NCI-H1694 (cell line): ENCODE data around the gene ANKRD29.

Source experiments
- DNase-seq: peaks from one replicate; lab custom pipeline; 2025; lab: John Stamatoyannopoulos, UW

ANKRD29 gene, protein sequence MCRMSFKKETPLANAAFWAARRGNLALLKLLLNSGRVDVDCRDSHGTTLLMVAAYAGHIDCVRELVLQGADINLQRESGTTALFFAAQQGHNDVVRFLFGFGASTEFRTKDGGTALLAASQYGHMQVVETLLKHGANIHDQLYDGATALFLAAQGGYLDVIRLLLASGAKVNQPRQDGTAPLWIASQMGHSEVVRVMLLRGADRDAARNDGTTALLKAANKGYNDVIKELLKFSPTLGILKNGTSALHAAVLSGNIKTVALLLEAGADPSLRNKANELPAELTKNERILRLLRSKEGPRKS

DNA sequence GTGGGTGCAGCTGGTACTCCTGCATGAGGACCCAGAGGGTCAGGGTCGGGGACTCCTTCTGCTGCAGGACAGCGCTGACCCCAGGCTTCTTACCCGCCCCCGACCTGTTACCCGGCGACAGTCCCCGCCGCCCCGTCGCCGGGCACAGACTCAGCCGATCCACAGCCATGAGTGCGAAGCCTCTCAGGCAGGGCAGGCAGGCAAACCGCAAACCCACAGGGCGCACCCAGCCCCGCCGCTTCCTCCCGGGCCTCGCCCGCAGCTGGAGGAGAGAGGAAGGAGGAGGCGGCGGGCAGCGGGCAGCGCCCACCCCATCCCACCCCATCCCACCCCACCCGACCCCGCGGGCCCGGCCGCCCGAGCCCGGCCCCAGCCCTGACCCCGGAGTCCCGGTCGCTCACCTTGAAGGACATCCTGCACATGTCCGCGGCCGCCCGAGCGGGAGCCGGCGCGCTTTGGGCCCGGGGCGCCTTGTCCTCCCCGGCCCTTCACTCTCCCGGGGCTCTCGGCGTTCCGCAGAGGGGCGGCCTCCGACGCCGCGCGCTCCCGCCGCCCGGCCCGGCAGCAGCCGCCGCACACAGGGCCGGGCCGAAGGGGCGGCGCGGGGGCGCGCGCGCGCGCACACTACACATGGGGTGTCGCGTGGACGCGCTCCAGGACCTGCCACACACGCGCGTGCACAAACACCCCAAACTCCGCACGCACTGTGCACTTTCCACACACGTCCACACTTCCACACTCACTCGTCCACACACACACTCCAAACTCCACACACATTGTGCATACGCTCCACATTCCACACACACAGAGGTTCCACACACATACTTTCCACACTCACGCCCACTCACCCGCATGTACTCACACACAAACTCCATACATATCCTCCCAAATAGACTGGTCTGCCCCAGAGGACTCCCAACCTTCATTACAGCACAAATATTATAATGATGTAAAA is at the start of gene ANKRD29:
Gene ANKRD29 (minus strand): TSS at position 603 of the 955 bp plus-strand sequence. CDS start 181 bp downstream, at position 422.
- DNase-seq, result no peak

- no peak for DNase-seq
These were observed 49.7 kb upstream of the ANKRD29 start for GRCh38 chr18:23712445-23712844.

GRCh38 chr18:23711426-23711825 is 48.7 kb upstream of the ANKRD29 start:
- DNase-seq, result no peak

- no peak for DNase-seq
These were observed 48.2 kb upstream of the ANKRD29 start for GRCh38 chr18:23710946-23711345.

GRCh38 chr18:23710068-23710527 is 47.4 kb upstream of the ANKRD29 start:
- no peak for DNase-seq

DNA sequence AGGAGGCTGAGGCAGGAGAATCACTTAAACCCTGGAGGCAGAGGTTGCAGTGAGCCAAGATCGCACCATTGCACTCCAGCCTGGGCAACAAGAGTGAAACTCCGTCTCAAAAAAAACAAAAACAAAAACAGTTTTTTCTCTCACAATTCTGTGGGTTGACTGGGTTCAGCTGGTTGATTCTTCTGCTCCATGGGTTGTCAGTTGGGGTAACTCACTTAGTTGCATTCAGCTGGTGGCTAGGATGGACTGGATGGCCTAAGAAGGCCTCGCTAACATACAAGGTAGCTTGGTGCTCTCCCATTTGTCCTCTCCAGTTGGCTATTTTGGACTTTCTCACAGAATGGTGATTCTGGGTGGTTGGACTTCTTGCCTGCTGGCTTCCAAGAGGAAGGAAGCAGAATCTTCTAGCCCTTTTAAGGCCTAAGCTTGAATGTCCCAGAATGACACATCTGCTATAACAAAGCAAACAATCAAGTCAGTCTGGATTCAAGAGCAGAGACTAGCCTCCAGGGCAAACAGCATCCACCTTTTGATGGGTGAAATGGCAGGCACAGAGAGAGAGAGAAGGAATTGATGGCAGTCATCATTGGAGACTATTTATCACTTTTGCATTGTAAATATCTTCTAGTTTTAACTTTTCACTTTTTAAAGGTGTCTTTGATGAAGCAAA is 44.4 kb upstream of the ANKRD29 start:
- DNase-seq, result no peak

- DNase-seq, result no peak
These were observed 42.1 kb upstream of the ANKRD29 start for GRCh38 chr18:23704806-23705205.

GRCh38 chr18:23703987-23704384 is 41.3 kb upstream of the ANKRD29 start:
- DNase-seq, result no peak

DNA sequence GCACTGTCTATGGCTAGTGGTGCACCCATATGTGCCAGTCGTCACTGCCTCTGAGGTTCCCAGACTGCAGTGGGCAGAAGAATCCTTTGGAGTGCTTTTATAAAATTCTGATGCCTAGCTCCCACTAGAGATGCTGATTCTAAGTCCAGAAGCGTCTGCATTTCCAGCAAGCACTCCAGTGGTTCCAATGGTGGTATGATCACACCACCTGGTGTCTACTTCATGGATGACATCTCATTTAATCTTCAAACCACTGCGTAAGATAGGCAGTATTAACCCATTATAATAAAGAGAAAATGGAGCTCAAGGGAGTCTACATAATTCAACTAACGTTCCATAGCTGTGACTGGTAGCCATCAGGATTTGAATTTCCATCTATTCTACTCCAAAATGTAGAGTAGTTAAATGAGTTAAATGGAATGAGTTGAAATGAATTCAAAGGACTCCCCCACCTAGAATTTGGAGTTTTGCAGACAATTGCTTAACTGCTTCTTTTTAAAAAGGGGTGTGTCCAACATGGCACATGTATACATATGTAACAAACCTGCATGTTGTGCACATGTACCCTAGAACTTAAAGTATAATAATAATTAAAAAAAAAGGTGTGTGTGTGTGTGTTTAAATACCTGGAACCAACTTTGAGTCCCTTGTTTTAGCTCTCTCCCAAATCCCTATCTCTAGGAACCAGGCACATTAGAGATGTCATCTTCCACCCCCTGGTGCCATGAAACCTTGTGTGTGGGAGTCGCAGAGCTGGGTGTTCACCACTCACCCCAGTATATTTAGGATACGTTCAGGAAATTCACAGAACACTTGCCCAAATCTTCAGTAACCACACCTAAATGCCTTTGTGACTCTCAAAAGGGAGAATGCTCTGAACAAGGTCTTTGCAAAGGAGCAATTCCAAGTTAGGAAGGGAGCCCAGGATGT is 40.6 kb upstream of the ANKRD29 start:
- DNase-seq, result peak; percentile 28

DNA sequence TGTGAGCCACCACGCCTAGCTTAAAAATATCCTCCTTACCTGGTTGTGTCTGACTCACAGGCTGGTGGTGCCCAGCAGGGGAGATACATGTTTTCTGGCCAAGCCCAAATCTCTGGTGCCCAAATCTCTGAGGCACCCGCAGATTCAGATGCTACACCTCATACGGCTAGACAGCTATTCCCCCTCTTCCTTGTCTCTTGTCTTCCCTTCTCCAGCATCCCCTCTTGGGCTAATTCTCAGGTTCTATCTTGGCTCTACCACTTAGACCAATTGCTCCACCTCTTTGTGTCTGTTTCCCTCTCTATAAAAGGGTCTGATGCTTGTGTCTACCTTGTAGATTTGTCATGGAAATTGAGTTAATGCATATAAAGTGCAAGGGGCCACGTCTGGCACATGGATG is 39.9 kb upstream of the ANKRD29 start:
- no peak for DNase-seq

- DNase-seq, result no peak
These were observed 38.9 kb upstream of the ANKRD29 start for GRCh38 chr18:23701544-23702064.

DNA sequence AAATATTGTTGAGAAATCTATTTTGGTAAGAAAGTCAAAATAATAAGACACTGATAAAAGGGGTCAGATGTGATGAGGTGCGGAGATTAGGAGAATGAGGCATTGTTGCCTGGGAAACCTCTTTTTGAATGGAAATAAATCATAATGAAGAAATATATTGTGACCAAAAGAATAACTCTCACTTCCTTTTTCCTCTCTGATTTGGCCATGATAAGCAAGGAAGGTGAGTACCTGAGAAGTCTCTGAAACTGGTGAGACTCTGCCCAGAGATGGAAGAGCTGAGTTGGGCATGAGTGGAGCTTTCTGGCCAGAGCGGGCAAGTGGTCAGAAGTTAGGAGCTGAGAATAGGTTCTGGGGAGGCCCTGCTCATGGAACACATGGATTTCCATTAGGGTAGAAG is 38.3 kb upstream of the ANKRD29 start:
- no peak for DNase-seq

DNA sequence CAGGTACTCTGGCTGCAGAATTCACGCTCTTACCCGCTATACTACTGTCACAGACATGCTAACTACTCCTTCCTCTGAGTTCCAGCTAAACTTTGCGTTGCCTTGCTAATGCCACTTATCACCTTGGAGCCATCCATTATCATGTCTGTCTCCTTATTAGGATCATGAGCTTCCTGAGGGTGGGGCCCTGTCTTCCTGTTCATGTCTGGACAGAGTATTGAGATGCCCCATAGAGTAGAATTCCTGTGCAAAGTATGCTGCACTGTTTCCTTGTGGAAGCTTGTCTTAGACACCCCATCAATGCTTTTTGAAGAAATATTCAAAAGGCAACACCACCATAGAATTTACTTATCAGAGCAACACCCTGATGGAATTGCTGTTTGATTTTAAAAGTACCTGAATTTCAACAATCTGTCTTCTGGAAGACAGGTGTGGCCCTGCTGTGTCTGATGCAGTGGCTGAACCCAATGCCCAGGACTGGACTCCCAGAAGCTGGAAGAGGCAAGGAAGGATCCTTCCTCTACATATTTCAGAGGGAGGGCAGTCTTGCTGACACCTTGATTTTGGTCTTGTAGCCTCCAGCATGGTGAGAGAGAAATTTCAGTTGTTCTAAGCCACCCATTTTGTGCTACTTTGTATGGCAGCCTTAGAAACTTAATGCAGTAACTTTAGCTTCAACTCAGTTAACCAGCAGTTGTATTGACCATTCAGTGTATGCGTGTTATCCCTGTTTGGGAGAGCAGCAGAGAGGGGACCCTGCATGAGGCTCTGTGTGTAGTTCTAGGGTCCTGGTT is 32.1 kb upstream of the ANKRD29 start:
- DNase-seq, result no peak

- no peak for DNase-seq
These were observed 31.1 kb upstream of the ANKRD29 start for GRCh38 chr18:23693846-23694245.

DNA sequence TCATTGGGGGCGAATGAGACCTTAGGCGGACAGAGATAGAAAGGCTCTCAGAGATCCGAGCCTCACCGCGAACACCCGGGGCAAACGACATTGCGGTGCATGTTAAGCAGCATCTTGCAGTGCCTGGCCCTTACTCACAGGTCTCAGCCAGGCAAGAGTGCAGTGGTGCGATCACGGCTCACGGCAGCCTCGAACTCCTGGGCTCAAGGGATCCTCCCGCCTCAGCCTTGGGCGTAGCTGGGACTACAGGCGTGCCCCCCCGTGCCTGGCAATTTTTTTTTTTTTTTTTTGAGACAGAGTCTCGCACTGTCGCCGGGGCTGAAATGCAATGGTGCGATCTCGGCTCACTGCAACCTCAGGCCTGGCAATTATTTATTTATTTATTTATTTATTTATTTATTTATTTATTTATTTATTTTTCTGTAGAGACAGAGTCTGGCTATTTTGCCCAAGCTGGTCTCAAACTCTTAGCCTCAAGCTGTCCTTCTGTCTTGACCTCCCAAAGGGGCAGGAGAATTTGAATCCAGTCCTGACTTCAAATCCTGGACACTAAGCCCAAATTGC is 27.9 kb upstream of the ANKRD29 start:
- no peak for DNase-seq

DNA sequence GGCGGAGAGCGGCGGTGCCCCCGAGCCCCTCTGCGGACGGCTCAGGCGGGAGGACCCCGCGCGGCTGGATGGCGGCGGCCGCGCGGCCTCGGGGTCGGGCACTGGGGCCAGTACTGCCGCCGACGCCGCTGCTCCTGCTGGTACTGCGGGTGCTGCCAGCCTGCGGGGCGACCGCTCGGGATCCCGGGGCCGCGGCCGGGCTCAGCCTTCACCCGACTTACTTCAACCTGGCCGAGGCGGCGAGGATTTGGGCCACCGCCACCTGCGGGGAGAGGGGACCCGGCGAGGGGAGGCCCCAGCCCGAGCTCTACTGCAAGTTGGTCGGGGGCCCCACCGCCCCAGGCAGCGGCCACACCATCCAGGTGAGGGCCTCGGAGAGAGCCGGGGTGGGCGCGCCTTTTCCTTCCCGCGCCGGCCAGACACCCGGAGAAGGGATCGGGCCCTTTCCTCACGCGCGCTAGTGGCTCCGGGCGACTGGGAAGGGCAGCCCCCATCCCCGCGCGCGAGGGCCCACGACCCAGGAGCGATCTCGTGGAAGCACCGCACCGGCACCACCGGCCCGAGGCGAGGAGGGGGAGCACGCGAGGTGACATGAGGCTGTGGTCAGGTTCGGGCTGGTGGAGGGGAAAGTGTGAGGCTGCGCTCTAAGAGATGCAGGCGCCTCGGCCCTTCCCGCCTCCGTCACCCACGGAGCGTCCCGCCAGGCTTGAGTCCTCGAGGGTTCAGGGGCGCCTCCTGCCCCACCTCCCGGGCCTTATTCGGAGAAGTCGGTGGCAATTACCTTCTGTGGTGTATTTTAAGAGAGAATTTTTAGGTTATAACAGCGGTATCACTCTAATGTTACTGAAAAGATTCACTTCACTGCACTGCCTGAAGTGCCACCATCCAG is 27.1 kb upstream of the ANKRD29 start:
- no peak for DNase-seq

DNA sequence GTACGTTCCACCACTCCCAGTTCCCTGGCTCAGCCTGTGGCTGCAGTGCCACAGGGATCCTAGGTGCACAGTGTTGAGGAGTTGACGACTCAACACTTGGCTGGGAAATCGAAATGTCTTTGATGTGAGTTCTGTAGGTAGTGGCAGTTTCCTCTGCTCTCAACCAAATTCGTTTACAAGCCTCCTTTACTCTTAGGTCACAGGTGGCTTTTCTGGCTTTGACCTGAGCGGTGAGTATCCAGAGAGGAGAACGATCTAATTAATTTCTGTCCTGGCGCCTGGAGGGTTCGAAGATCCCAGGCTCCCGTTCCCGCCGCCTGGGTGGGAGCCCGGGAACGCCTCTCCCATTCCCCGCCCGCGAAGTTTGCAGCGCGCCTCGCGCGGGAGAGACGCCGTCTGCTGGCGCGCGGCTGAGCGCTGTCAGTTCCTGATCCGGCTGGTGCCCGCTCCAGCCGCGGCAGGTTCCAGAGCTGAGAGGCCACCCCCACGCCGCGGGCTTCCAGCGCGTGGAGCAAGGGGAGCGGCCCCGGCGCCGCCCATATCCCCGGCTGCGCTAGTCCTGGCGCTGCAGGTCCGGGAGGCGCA is 26.4 kb upstream of the ANKRD29 start, which contains the start of gene LAMA3:
Gene LAMA3 (plus strand): TSS at position 423 of the 585 bp plus-strand sequence. CDS start 231 bp downstream, outside the sequence.
- DNase-seq, result peak; percentile 33

- DNase-seq, result no peak
These were observed 25.8 kb upstream of the ANKRD29 start for GRCh38 chr18:23688528-23688927.
